Body of pancreas (tissue), 4 donors: Measurements from ENCODE around the gene CAV2.

ENCODE experiments used
- CTCF ChIP-seq, 7 experiments: fragments of 450-650 bp in 4 of 7; fragments of 200-600 bp in 3 of 7; sonication (generic) in 3 of 7; IDR thresholded peaks; one replicate each; pipeline ENCODE4 v1.5.1; 2016 to 2019; ENCODE audit warnings: antibody characterized with exemption in 7 of 7
- POLR2A ChIP-seq, 3 donors: fragments of 450-650 bp; IDR thresholded peaks; one replicate each; pipeline ENCODE4 v1.6.1; 2016; ENCODE audit warnings: antibody characterized with exemption in 3 of 3, mild to moderate bottlenecking in 2 of 3

GRCh38 chr7:116535416-116535815 lies 35.9 kb downstream of the CAV2 start:
- TF ChIP-seq CTCF (IDR thresholded peaks at IDR 0.05) (no peak), POLR2A (IDR thresholded peaks at IDR 0.05) (no peak)
